Smooth muscle cell of the coronary artery (primary cell): ENCODE data around the gene HEPN1. TPM values are rescaled to one million over a fixed set of nuclear protein-coding genes. Genes with fewer than 3 reads are reported as not detected.

Experiments
- total RNA-seq: library from RNA; depleted of rRNA; stranded (reverse); fragments of >200 nt; gene quantifications from 2 replicates; pipeline ENCODE4 v1.2.3, GENCODE V29; 2014; ENCODE audit warnings: low replicate concordance

HEPN1 gene
- 0.08 TPM in 1 of 2 replicates, not detected in the other for total RNA-seq

GRCh38 chr11:124918950-124919349 is at the start of gene HEPN1:
Gene HEPN1 (plus strand): TSS chr11:124919250.

GRCh38 chr11:124897674-124898262 is 21.3 kb upstream of the HEPN1 start, which contains the start of gene ROBO4:
Gene ROBO4 (minus strand): TSS chr11:124897865. CDS start chr11:124897795, 70 bp downstream.

GRCh38 chr11:124935548-124936514 is 16.8 kb downstream of the HEPN1 start, which contains the start of gene HEPACAM:
Gene HEPACAM (minus strand): TSS chr11:124936047. CDS start chr11:124936006, 41 bp downstream.

GRCh38 chr11:124953753-124954589 is 34.9 kb downstream of the HEPN1 start, which contains the start of gene CCDC15:
Gene CCDC15 (plus strand): TSS chr11:124954202. CDS start chr11:124954733, 531 bp downstream.

Other genes starting within 250 kb of the HEPN1 start
- 12.5 and 20.1 TPM in 2 replicates for gene SIAE, start 245.5 kb upstream of the HEPN1 start, total RNA-seq
- 7.8 and 10.1 TPM in 2 replicates for gene SPA17, start 245.3 kb upstream of the HEPN1 start, total RNA-seq
- gene NRGN, start 179.3 kb upstream of the HEPN1 start, total RNA-seq = 0.30 and 0.47 TPM in 2 replicates
- gene VSIG2, start 167.0 kb upstream of the HEPN1 start, total RNA-seq = not detected in 2 replicates
- 0.23 and 3.8 TPM in 2 replicates for gene ESAM, start 157.0 kb upstream of the HEPN1 start, total RNA-seq
- 2.9 and 6.5 TPM in 2 replicates for gene MSANTD2, start 118.8 kb upstream of the HEPN1 start, total RNA-seq
- gene ROBO3, start 53.8 kb upstream of the HEPN1 start, total RNA-seq = 2.9 and 19.0 TPM in 2 replicates
- 0.35 and 0.53 TPM in 2 replicates for gene ROBO4, start 21.4 kb upstream of the HEPN1 start, total RNA-seq
- not detected in 2 replicates for gene HEPACAM, start 16.8 kb downstream of the HEPN1 start, total RNA-seq
- 0.23 and 0.90 TPM in 2 replicates for gene CCDC15, start 35.0 kb downstream of the HEPN1 start, total RNA-seq
- gene SLC37A2, start 144.1 kb downstream of the HEPN1 start, total RNA-seq = 0.30 and 0.35 TPM in 2 replicates
- 14.0 and 23.8 TPM in 2 replicates for gene TMEM218, start 192.4 kb downstream of the HEPN1 start, total RNA-seq
- gene PKNOX2, start 245.5 kb downstream of the HEPN1 start, total RNA-seq = 1.4 and 3.5 TPM in 2 replicates